NCI-H2029 (cell line): Measurements from ENCODE around the gene COMMD7.
A peak's percentile ranks its signal among the peaks of the same experiment; 100 is the strongest.
"Not testable (repeated sequence)": the region's sequence is repeated elsewhere in the genome, so short reads cannot be mapped to it uniquely, and the experiment has no call there.

Source experiments
- DNase-seq: peaks from one replicate; lab custom pipeline; 2025; lab: John Stamatoyannopoulos, UW

COMMD7 gene

GRCh38 chr20:32728435-32728834 lies 14.8 kb downstream of the COMMD7 start:
- DNase-seq, result not testable (repeated sequence)

DNA sequence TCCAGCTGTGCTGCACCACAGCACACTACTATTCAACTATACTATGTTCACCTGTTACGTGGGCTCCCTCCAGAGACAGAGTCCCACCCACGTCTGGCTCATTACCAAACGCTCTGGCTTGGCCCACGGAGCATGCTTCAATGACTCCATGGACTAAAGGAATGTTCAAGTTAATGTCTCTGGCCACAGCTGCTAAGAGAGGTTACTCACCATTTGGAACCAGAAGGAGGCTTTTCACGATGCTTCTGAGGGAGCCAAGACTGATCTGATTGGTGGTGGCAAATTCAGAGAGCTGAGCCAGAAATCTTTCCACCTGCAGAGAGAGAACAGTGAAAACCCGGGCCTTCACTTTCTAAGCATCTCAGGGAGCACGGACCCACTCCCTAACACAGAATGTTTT lies 15.6 kb downstream of the COMMD7 start:
- no peak for DNase-seq

- no peak for DNase-seq
Observed at GRCh38 chr20:32718749-32719348, 24.4 kb downstream of the COMMD7 start.

- no peak for DNase-seq
Observed at GRCh38 chr20:32711346-32711745, 31.9 kb downstream of the COMMD7 start.

GRCh38 chr20:32709632-32710121 lies 33.6 kb downstream of the COMMD7 start:
- DNase-seq, result no peak

- not testable (repeated sequence) for DNase-seq
Observed at GRCh38 chr20:32709029-32709631, 34.1 kb downstream of the COMMD7 start.

DNA sequence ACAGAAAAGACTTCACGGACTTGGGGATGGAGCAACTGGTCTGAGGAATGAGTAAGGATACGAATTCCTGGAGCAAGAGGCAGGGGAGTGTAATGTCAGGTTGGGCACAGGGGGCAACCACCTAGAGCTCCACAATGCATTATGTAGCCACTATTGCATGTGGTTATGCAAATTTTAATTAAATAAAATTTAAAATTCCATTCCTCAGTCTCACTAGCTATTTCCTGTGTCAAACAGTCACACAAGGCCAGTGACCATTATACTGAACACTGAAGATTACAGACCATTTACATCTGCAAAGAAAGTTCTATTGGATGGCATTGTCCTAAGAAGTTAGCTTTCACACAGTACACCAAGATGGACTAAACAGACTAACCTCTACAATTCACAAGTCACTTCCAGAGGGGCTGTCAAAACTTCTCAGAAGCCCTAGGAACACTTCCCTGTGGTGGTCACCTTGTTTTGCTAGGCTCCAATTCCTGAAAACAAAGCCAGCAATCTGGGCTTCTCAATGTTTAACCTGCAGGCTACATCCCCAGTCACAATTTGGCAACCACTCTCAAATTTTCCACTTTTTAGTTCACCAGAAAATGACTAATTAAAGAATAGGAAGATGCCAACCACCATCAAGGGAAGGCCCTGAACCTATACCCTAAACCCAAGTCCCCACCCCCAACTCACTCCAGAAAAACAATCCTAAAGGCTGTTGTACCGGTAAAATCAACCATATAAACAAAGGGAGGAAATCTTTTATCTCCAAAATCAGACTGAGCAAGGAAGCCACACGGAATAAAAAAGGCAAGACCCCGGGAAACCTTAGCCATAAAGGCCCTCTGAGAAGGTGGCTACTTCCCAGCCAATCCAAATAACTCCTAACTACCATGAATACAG lies 35.3 kb downstream of the COMMD7 start:
- no peak for DNase-seq

GRCh38 chr20:32706486-32706885 lies 36.8 kb downstream of the COMMD7 start:
- no peak for DNase-seq

DNA sequence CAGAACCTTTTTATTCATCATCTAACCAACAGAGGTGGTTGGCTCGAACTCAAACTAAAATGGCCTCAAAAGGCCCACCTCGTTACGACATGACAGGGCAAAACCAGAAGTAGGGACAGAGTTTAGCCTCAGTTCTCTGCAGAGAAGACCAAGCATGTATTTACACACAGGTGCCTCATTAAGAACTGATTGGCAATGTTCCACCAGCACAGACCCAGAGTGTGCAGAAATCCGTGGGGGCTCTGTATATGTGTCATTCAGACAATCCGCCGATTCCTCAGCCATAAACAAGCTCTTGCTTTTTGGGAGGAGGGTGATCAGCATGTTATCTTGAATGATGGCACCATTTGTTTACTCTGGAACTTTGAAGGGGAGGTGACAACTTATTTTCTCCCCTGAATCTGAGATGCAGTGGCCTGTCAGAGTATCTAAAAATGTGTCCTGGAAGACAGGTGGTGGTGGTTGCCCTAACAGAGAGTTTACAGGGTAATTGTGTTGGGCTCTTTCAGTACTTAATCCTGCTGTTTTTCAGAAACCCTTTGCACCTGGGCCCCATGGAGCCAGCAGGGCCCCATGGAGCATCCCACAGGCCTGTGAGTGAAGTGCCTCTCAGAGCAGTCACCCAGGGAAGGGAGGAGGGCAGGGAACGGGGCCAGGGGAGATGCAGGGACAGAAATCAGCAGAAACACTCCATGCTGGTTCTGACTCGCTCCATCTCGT lies 40.4 kb downstream of the COMMD7 start:
- DNase-seq, result peak; percentile 60

- no peak for DNase-seq
Observed at GRCh38 chr20:32697608-32698007, 45.7 kb downstream of the COMMD7 start.

DNA sequence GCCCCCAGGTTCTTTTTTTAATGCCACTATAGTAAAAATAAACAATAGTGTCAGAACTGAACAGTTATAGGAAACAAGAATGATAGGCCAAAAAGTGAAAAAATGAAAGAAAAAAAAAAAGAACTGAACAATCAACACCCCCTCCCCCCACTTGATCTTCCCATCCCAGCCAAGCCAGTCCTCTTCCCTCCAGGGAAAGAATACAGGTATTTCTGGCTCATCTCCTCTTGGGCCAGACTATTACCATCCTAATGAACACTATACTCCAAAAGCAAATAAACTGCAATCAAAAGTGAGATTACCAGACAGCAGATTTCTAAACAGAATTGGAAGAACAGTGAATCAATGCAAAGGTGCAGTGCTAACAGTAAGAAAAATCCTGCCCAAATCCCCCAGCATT lies 48.2 kb downstream of the COMMD7 start:
- no peak for DNase-seq

GRCh38 chr20:32688966-32689365 lies 54.3 kb downstream of the COMMD7 start:
- not testable (repeated sequence) for DNase-seq

- DNase-seq, result no peak
Observed at GRCh38 chr20:32687180-32687532, 56.1 kb downstream of the COMMD7 start.

DNA sequence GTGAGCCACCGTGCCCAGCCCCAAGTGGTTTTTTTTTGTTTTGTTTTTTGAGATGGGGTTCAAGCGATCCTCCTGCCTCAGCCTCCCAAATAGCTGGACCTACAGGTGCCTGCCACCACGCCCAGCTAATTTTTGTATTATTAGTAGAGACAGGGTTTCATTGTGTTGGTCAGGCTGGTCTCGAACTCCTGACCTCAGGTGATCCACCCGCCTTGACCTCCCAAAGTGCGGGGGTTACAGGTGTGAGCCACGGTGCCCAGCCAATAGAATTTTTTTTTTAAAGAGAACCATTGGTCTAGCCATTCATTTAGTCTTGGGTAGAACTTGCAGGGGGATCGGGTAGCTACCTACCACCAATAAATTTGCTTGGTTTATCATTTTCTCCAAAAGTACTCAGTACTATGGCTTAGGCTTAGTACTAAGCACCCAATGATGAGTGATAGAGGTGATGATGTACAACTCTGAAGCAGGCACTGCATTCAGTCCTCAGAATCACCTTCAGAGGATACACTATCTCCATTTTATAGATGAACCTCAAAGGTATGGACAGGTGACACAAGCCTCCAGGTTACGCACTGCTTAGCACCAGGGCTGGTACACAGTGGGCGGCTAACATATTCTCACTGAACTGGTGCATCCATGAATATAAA lies 56.6 kb downstream of the COMMD7 start:
- no peak for DNase-seq

DNA sequence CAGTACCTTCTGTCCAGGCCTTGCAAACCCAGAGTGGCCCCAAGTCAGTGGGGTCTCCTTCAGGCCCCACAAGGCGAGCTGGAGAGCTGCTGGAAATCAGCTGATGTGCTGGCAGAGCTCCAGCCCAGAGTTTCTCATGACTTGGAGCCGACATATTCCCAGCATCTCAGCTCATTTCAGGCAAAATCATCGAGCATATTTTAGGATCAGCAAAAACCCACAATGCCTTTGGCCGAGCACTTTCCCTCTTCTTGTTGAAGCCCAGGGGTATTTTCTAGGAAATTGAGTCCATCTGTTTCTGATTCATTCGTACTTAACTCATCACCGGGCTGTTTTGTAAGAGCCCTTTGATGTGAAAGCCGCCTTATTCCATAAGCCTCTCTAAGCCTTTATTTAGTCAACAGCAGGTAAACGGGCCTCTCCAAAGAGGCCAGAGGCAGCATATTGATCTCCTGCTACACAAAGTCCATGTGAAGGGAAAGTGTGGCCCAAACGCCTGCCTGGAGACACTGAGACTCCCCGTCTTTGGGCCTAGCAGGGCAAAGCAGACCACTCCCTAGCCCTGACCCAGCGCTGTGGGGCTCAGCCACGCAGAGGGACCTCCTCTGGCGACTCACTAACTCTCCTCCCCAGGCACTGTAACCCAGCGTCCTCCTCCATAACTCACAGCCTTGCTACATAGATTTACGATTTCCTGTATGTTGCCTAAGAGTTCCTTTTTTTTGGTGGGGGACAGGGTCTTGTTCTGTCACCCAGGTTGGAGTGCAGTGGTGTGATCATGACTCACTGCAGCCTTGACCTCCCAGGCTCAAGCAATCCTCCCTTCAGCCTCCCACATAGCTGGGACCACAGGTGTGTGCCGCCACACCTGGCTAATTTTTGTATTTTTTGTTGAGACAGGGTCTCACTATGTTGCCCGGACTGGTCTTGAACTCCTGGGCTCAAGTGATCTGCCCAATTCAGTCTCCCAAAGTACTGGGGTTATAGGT lies 57.4 kb downstream of the COMMD7 start:
- no peak for DNase-seq

- DNase-seq, result no peak
Observed at GRCh38 chr20:32682508-32682987, 60.7 kb downstream of the COMMD7 start.

- DNase-seq, result peak; percentile 85
Observed at GRCh38 chr20:32681175-32682084, 61.8 kb downstream of the COMMD7 start.

GRCh38 chr20:32680544-32681174 lies 62.6 kb downstream of the COMMD7 start:
- DNase-seq, result no peak

- DNase-seq, result peak; percentile 90
Observed at GRCh38 chr20:32678948-32679347, 64.3 kb downstream of the COMMD7 start.
